ENCODE results near the gene TSPAN14. TPM values are rescaled to one million over a fixed set of nuclear protein-coding genes. Genes with fewer than 3 reads are reported as not detected.
A peak's percentile ranks its signal among the peaks of the same experiment; 100 is the strongest.

Gene TSPAN14
- total and polyA plus RNA-seq, 2 experiments from 2014 or later, result 65.9 to 104 TPM

DNA sequence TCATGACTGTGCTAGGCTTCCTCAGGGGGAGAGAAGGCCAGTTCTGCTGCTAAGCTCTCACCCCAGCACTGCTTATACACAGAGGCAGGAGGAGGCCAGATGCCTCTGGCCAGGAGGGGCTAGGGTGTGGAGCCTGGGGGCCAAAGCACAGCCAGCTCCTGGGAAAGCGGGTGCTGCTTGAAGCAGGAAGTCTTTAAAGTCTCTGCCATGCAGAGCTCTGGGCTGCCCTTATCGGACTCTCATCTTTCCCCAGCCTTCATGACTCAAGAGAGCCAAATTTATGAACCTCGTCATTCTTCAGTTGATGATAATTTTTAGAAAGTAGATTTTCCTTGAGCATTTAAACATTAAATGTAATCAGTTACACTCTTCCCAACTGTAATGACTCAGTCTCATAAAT lies 11.2 kb upstream of the TSPAN14 start:
- Histone ChIP-seq H3K4me2 (no peak overlapping the region), H3K27me3 (no peaks in the 10 kb centered on the region), H3K4me1 (ENCODE audit: insufficient read depth) (peaks cover 17% of the 10 kb centered on the region), H4K20me1 (ENCODE audit: insufficient read depth, poor library complexity, severe bottlenecking) (no peaks in the 10 kb centered on the region), H3K9me2 (replicated peaks; ENCODE audit: insufficient read depth) (no peaks in the 10 kb centered on the region), H3K9me3 (ENCODE audit: low read depth) (no peaks in the 10 kb centered on the region), H2AFZ (no peak overlapping the region), H3K27ac (no peak overlapping the region), H3K36me3 (replicated peaks; ENCODE audit: insufficient read depth, low read depth) (no peaks in the 10 kb centered on the region), H3K4me3 (no peak overlapping the region), H3K79me2 (no peaks in the 10 kb centered on the region)
- no peak for DNase-seq (ENCODE audit: low spot score)
- TF ChIP-seq EZH2 (IDR thresholded peaks at IDR 0.05; ENCODE audit: borderline replicate concordance) (no peak), EZH2phosphoT487 (IDR thresholded peaks at IDR 0.05; ENCODE audit: low read depth, severe bottlenecking, unreplicated experiment) (no peak)
- TF ChIP-seq, protein P1, sequence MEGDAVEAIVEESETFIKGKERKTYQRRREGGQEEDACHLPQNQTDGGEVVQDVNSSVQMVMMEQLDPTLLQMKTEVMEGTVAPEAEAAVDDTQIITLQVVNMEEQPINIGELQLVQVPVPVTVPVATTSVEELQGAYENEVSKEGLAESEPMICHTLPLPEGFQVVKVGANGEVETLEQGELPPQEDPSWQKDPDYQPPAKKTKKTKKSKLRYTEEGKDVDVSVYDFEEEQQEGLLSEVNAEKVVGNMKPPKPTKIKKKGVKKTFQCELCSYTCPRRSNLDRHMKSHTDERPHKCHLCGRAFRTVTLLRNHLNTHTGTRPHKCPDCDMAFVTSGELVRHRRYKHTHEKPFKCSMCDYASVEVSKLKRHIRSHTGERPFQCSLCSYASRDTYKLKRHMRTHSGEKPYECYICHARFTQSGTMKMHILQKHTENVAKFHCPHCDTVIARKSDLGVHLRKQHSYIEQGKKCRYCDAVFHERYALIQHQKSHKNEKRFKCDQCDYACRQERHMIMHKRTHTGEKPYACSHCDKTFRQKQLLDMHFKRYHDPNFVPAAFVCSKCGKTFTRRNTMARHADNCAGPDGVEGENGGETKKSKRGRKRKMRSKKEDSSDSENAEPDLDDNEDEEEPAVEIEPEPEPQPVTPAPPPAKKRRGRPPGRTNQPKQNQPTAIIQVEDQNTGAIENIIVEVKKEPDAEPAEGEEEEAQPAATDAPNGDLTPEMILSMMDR (IDR thresholded peaks at IDR 0.05; ENCODE audit: poor library complexity), result no peak
- WGBS (ENCODE audit: low lambda C conversion rate, missing lambda C conversion rate), result 54% methylated on average over 3 of the region's 3 CpGs

DNA sequence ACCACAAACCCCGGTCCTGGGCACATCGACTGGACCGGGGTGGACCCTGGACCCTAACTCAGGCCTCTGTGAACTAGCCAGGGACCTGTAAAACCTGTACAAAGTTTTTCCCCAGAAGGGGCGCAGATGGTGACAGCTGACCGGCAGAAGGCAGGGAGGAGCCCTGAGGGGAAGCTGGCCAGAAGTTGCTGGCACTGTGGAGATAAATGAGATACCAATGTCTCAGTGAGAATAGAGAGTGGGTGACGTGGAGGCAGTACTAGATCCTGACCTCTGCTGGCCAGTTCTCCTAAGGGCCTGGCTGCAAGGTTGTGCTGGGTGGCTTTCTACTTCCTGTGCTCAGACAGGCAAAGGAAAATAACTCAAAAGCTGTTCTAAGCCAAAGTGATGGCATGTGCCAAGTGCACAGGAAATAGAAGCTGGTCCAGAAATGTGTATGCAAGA lies 10.6 kb upstream of the TSPAN14 start:
- Histone ChIP-seq H3K27me3 (no peaks in the 10 kb centered on the region), H3K9me2 (replicated peaks; ENCODE audit: insufficient read depth) (no peaks in the 10 kb centered on the region), H3K79me2 (no peaks in the 10 kb centered on the region), H3K4me3 (no peak overlapping the region), H2AFZ (no peak overlapping the region), H3K4me1 (ENCODE audit: insufficient read depth) (peaks cover 17% of the 10 kb centered on the region), H3K4me2 (no peak overlapping the region), H3K36me3 (replicated peaks; ENCODE audit: insufficient read depth, low read depth) (no peaks in the 10 kb centered on the region), H3K9me3 (ENCODE audit: low read depth) (no peaks in the 10 kb centered on the region), H4K20me1 (ENCODE audit: insufficient read depth, poor library complexity, severe bottlenecking) (no peaks in the 10 kb centered on the region), H3K27ac (no peak overlapping the region)
- no peak for DNase-seq (ENCODE audit: low spot score)
- WGBS (ENCODE audit: low lambda C conversion rate, missing lambda C conversion rate), result 74% methylated on average over 6 of the region's 6 CpGs
- no peak for TF ChIP-seq EZH2 (IDR thresholded peaks at IDR 0.05; ENCODE audit: borderline replicate concordance)
- TF ChIP-seq, protein P1 (IDR thresholded peaks at IDR 0.05; ENCODE audit: poor library complexity), result peak; percentile 33

DNA sequence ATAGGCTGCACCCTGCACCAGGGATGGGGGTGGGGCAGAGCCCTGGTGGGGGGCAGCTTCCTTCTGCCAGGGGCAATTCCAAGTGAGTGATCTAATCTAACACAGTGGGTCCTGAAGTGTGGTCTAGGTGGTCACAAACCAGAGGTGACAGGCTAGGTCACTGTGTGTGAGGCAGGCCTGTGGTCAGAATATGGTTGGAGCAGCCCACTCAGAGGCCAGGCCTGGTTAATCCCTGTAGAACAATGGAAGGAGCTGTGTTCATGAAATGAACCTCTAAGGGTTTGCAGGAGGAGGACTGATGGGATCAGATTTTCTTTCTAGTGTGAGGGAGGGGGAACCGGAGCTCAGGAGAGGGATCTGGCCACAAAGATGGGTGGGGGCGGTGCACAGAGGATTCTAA lies 10.0 kb upstream of the TSPAN14 start:
- Histone ChIP-seq H3K27ac (no peak overlapping the region), H3K36me3 (replicated peaks; ENCODE audit: insufficient read depth, low read depth) (no peaks in the 10 kb centered on the region), H3K4me1 (ENCODE audit: insufficient read depth) (peaks cover 19% of the 10 kb centered on the region), H3K79me2 (no peaks in the 10 kb centered on the region), H3K4me2 (no peak overlapping the region), H4K20me1 (ENCODE audit: insufficient read depth, poor library complexity, severe bottlenecking) (no peaks in the 10 kb centered on the region), H3K9me3 (ENCODE audit: low read depth) (no peaks in the 10 kb centered on the region), H3K9me2 (replicated peaks; ENCODE audit: insufficient read depth) (no peaks in the 10 kb centered on the region), H2AFZ (no peak overlapping the region), H3K27me3 (no peaks in the 10 kb centered on the region), H3K4me3 (no peak overlapping the region)
- WGBS (ENCODE audit: low lambda C conversion rate, missing lambda C conversion rate), result 59% methylated on average over 2 of the region's 2 CpGs
- TF ChIP-seq, protein P1 (IDR thresholded peaks at IDR 0.05; ENCODE audit: poor library complexity), result no peak
- TF ChIP-seq EZH2 (IDR thresholded peaks at IDR 0.05; ENCODE audit: borderline replicate concordance), result no peak
- no peak for TF ChIP-seq EZH2phosphoT487 (IDR thresholded peaks at IDR 0.05; ENCODE audit: low read depth, severe bottlenecking, unreplicated experiment)
- DNase-seq (ENCODE audit: low spot score), result no peak

All from hepatocyte (in vitro differentiated cells).